ENCODE results near the gene ABHD2.
"Not testable (repeated sequence)": the region's sequence is repeated elsewhere in the genome, so short reads cannot be mapped to it uniquely, and the experiment has no call there.

DNA sequence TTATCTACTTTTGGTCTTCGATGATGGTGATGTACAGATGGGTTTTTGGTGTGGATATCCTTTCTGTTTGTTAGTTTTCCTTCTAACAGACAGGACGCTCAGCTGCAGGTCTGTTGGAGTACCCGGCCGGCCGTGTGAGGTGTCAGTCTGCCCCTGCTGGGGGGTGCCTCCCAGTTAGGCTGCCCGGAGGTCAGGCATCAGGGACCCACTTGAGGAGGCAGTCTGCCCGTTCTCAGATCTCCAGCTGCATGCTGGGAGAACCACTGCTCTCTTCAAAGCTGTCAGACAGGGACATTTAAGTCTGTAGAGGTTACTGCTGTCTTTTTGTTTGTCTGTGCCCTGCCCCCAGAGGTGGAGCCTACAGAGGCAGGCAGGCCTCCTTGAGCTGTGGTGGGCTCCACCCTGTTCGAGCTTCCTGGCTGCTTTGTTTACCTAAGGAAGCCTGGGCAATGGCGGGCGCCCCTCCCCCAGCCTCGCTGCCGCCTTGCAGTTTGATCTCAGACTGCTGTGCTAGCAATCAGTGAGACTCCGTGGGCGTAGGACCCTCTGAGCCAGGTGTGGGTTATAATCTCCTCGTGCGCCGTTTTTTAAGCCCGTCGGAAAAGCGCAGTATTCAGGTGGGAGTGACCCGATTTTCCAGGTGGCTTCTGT is 39.1 kb upstream of the ABHD2 start:
- TF ChIP-seq, protein P1, sequence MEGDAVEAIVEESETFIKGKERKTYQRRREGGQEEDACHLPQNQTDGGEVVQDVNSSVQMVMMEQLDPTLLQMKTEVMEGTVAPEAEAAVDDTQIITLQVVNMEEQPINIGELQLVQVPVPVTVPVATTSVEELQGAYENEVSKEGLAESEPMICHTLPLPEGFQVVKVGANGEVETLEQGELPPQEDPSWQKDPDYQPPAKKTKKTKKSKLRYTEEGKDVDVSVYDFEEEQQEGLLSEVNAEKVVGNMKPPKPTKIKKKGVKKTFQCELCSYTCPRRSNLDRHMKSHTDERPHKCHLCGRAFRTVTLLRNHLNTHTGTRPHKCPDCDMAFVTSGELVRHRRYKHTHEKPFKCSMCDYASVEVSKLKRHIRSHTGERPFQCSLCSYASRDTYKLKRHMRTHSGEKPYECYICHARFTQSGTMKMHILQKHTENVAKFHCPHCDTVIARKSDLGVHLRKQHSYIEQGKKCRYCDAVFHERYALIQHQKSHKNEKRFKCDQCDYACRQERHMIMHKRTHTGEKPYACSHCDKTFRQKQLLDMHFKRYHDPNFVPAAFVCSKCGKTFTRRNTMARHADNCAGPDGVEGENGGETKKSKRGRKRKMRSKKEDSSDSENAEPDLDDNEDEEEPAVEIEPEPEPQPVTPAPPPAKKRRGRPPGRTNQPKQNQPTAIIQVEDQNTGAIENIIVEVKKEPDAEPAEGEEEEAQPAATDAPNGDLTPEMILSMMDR (IDR thresholded peaks at IDR 0.05; ENCODE audit: low read depth, low read length) = not testable (repeated sequence)
- TF ChIP-seq EZH2phosphoT487 (IDR thresholded peaks at IDR 0.05; ENCODE audit: low read depth) = not testable (repeated sequence)

All from OCI-LY3 (cell line).